Esophagus muscularis mucosa (tissue), 3 donors: ENCODE results near the gene CALML5.

Experiments
- POLR2A ChIP-seq: fragments of 450-650 bp; IDR thresholded peaks from one replicate; pipeline ENCODE4 v1.6.1; 2017; ENCODE audit warnings: antibody characterized with exemption, moderate library complexity, mild to moderate bottlenecking, low read depth
- POLR2AphosphoS5 ChIP-seq, 2 donors: sonication (generic); formaldehyde crosslinking; IDR thresholded peaks; one replicate each; pipeline ENCODE4 v1.6.1; 2017; ENCODE audit warnings: antibody characterized with exemption in 2 of 2
- TF ChIP-seq, protein P1 (sequence below), 3 experiments: fragments of 200-600 bp in 2 of 3; fragments of 450-650 bp in 1 of 3; sonication (generic) in 2 of 3; IDR thresholded peaks; one replicate each; pipeline ENCODE4 v1.5.1; 2017 to 2019; ENCODE audit warnings: antibody characterized with exemption in 3 of 3, mild to moderate bottlenecking in 2 of 3, moderate library complexity in 1 of 3

- TF ChIP-seq, protein P1, sequence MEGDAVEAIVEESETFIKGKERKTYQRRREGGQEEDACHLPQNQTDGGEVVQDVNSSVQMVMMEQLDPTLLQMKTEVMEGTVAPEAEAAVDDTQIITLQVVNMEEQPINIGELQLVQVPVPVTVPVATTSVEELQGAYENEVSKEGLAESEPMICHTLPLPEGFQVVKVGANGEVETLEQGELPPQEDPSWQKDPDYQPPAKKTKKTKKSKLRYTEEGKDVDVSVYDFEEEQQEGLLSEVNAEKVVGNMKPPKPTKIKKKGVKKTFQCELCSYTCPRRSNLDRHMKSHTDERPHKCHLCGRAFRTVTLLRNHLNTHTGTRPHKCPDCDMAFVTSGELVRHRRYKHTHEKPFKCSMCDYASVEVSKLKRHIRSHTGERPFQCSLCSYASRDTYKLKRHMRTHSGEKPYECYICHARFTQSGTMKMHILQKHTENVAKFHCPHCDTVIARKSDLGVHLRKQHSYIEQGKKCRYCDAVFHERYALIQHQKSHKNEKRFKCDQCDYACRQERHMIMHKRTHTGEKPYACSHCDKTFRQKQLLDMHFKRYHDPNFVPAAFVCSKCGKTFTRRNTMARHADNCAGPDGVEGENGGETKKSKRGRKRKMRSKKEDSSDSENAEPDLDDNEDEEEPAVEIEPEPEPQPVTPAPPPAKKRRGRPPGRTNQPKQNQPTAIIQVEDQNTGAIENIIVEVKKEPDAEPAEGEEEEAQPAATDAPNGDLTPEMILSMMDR (IDR thresholded peaks at IDR 0.05): no peak
- no peak for TF ChIP-seq POLR2A
- TF ChIP-seq POLR2AphosphoS5 (IDR thresholded peaks at IDR 0.05): no peak
Observed at GRCh38 chr10:5511885-5512280, 12.5 kb upstream of the CALML5 start.
